GM19238 (cell line): ENCODE data around the gene MAP3K14.
"Not testable (repeated sequence)": the region's sequence is repeated elsewhere in the genome, so short reads cannot be mapped to it uniquely, and the experiment has no call there.

Experiments
- DNase-seq: peaks from one replicate; pipeline ENCODE4 v3.0.0; 2011; ENCODE audit warnings: low spot score; ENCODE audit not compliant: insufficient read length

The MAP3K14 gene

DNA sequence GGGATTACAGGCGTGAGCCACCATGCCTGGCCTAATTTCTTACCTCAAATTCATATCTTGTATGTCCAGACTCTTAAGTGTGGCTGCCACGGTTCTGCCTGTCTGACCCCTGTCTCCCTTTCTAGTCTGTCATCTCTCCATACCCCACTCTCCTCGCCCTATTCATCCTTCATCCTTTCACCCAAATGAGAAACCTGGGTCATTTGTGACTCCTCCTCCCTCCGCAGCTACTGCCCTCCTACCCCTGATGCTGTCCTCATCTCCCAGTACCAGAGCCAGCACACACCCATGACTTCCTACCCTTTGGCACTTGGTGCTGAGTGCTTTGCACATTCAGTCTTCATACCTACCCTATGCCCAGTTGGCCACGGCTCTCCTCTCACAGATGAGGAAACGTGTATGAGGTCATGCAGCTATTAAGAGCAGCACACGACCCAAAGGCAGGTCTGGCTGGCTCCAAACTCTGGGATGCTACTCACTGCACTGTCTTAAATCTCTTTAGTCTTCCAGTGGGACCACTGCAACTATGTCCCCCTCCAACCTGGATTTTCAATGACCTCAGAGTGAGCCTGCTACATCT, 56.5 kb downstream of the MAP3K14 start:
- DNase-seq = no peak

DNA sequence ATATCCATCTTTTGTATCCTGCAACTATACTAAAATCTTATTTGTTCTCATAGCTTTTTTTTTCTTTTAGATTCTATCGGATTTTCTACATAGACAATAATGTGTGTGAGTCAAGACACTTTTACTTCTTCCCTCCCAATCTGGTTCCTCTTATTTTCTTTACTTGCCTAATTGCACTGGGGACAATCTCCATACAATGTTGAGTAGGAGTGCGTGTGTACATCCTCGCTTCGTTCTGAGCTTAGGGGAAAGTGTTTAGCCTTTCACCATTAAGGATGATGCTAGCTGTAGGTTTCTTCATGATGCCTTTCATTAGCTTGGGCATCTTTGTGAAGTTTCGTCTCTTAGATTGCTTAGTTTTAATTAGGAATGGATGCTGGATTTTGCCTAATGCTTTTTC, 57.8 kb downstream of the MAP3K14 start:
- no peak for DNase-seq

GRCh38 chr17:45257115-45257514, 59.7 kb downstream of the MAP3K14 start:
- DNase-seq = no peak

- DNase-seq = no peak
Observed at GRCh38 chr17:45256114-45256966, 60.5 kb downstream of the MAP3K14 start.

- no peak for DNase-seq
Observed at GRCh38 chr17:45255358-45255757, 61.5 kb downstream of the MAP3K14 start.

- no peak for DNase-seq
Observed at GRCh38 chr17:45253879-45254278, 62.9 kb downstream of the MAP3K14 start.

DNA sequence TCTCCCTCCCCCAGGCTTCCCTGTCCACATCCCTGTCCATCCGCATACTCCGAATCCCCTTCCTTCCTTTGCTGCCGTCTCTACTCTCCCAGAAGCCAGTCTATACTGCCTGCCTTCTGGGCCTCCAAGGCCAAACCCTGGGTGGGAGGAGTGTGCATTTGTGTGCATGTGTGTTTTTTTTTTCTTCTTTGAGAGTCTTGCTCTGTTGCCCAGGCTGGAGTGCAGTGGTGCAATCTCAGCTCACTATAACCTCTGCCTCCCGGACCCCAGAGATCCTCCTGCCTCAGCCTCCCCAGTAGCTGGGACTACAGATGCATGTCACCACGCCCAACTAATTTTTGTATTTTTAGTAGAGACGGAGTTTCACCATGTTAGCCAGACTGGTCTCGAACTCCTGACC, 63.6 kb downstream of the MAP3K14 start:
- DNase-seq = not testable (repeated sequence)

GRCh38 chr17:45251931-45252330, 64.9 kb downstream of the MAP3K14 start:
- no peak for DNase-seq

DNA sequence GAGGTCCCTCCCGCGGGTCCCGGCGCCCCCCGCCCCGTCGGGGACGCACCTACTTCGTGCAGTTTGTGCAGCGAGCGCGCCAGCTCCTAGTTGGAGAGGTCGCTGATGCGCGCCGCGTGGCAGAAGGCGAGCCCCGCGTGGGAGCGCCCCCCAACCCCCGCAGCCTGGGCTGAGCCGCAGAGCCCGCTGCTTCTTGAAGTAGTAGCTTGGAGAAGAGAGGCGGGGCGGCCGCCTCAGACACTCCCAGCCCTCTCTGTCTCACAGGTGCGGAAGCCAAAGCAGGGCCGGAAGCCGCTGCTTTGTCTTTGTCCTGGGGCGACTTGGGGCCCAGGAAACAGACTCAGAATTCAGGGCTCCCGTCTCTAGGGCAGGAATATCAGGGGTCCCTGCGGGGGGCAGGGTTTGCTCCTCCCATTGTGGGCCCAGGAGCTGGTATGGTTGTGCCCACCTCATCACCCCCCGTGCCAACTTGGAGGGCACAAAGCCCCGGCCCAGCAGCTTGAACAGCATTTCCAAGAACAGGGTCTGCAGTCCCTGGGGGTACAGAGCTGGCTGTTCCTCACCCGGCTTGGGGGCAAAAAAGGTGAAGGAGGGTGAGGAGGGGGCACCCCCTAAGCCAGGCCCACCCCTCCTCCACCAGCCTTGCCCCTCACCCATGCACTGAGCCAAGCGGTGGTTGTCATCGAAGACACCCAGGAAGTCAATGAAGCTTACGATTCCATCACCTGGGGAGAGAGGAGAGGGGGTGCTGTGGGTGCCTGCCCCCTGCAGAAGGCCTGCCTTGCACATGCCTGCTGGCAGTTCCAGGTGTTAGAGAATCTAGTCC, 68.5 kb downstream of the MAP3K14 start:
- peak; percentile 94 for DNase-seq

DNA sequence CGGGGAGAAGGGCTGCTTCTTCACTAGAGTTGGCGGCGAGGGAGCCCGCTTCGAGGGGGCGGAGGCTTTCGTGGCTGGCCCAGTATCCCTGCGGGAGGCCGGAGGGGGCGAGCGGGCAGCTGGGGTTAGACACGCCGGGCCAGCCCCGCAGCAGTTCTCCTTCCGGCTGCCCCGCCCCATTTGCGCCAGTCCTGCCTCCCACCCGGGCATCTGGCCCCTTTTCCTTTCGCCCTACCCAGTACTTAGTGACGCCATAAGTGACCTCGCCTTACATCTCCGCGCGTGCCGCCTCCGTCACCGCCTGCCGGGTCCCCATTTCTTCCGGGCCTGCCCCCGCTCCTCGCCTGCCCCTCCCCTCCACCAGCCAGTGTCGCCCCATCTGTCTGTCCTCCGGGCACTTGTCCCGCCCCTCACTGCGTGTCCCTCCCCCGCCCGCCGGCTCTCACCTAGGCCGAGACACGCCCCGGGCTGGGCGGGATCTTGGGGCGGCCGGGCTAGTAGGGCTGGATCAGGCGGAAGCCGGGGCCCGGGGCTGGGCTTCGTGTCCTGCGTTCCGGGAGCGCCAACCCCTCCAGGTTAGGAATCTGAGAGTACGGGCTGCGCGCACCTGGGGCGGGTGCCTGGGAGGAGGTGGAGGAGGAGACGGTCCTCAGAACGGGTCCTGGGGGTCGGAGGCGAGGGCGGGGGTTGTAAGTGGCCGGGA, 69.2 kb downstream of the MAP3K14 start:
- DNase-seq = peak; percentile 99

GRCh38 chr17:45246861-45247428, 69.9 kb downstream of the MAP3K14 start:
- no peak for DNase-seq

DNA sequence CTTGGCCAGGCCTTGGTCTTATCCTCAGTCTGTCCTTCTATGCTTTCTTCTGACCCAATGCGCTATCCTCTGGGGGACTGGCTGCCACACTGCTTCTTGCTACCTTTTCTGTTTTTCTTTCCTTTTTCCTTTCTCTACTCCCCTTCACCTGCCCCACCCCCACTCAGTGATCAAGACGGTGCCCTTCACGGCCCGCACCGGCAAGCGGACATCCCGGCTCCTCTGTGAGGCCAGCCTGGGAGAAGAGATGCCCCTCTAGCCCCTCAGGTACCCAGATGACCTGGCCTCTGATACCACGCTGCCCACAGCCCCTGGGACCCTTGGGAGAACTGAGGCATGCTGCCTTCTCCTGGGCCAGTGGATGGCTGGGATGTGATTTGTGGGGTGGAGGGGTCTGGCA, 70.5 kb downstream of the MAP3K14 start:
- DNase-seq = no peak

DNA sequence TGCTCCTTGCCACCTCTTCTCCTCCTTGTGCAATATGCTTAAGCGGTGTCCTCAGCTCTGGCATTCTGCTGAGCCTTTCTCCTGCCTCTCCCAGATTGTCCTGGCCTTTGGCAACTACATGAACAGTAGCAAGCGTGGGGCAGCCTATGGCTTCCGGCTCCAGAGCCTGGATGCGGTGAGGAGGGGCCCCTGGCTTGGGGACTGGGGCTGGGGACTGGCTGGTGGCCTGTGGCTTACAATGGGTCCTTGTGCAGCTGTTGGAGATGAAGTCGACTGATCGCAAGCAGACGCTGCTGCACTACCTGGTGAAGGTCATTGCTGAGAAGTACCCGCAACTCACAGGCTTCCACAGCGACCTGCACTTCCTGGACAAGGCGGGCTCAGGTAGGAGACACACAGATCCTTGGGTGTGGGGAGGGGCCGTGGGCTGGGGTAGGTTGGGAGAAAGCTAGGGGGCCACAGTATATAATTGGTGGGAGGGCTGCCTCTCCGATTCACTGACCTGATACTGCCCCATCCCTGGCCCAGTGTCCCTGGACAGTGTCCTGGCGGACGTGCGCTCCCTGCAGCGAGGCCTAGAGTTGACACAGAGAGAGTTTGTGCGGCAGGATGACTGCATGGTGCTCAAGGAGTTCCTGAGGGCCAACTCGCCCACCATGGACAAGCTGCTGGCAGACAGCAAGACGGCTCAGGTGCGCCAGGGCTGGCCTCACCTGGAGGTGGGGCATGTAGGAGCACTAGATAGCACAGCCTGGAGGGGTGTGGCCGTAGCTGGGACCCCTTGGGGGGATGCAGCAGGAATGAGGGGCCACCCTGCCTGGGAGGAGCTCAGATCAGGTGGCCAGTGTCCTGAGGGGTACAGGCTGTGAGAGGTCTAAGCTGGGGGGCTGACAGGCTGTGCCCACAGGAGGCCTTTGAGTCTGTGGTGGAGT, 71.8 kb downstream of the MAP3K14 start:
- DNase-seq = no peak

GRCh38 chr17:45243750-45244149, 73.1 kb downstream of the MAP3K14 start:
- DNase-seq = no peak

DNA sequence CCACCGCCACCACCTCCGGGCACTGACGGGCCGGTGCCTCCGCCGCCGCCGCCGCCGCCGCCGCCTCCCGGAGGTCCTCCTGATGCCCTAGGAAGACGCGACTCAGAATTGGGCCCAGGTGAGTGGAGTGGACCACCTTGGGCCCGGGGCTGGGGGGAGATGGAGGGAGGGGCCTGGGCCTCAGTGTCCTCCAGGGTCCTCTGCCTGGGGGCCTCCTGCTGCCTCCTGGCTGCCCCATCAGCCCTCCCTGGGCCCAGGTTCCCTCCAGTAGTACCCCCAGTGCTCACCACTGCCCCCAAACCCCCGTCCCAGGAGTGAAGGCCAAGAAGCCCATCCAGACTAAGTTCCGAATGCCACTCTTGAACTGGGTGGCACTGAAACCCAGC, 74.8 kb downstream of the MAP3K14 start:
- DNase-seq = no peak

DNA sequence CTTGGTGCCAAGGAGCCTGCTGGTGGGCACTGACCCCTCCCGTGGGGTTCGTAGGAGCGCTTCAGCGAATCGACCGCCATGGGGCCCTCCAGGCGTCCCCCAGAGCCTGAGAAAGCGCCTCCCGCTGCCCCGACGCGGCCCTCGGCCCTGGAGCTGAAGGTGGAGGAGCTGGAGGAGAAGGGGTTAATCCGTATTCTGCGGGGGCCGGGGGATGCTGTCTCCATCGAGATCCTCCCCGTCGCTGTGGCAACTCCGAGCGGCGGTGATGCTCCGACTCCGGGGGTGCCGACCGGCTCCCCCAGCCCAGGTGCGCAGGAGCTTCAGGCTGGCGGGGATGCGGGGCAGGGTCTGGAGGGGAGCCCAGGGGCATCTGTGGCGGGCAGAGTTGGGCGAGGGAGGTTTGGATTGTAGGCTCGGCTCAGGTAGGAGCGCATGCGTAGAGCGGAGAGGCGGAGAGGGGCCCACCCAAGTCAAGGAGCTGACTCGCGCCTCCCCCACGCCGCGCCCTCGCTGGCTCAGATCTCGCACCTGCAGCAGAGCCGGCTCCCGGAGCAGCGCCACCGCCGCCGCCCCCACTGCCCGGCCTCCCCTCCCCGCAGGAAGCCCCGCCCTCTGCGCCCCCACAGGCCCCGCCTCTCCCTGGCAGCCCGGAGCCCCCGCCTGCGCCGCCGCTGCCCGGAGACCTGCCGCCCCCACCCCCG, 75.3 kb downstream of the MAP3K14 start:
- DNase-seq = no peak

DNA sequence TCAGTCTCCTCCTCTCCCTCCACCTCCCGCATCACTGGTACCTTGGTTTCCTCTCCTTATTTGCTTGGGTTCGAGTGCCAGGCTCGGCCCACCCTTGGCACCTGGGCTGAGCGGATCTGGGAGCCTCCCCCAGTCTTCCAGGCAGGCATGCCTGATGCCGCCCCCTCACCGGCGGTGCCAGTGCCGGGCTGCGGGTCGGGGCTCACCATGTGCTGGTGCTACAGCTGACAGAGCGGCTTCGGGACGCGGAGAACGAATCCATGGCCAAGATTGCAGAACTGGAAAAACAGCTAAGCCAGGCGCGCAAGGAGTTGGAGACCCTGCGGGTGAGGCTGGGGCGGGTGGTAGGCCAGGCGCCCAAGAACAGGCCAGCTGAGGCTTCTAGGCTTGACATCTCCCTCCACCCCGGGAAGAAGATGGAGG, 75.9 kb downstream of the MAP3K14 start:
- no peak for DNase-seq

- no peak for DNase-seq
Observed at GRCh38 chr17:45238155-45238774, 78.6 kb downstream of the MAP3K14 start.

GRCh38 chr17:45237686-45238085, 79.1 kb downstream of the MAP3K14 start:
- no peak for DNase-seq
